GM23338 (cell line): ENCODE results near the gene DNA2. TPM values are rescaled to one million over a fixed set of nuclear protein-coding genes. Genes with fewer than 3 reads are reported as not detected.

Experiments
- ATAC-seq: fragments of 200-7000 bp; cut with Tn5 transposase; 3 replicates; pipeline ENCODE4 v1.9.1; 2020
- DNase-seq: peaks from one replicate; pipeline ENCODE4 v3.0.0-alpha.2; 2015; ENCODE audit warnings: low spot score
- H2AFZ ChIP-seq: fragments of 200-600 bp; sonication (generic); 2 replicates; pipeline ENCODE4 v1.8.0; 2016; ENCODE audit warnings: antibody characterized with exemption, mild to moderate bottlenecking, moderate library complexity
- H3F3A ChIP-seq: fragments of 200-600 bp; sonication (generic); replicated peaks from 2 replicates; pipeline ENCODE4 v1.8.0; 2017; ENCODE audit warnings: antibody characterized with exemption, mixed run types, low read depth
- H3K27ac ChIP-seq: fragments of 200-600 bp; sonication (generic); 2 replicates; pipeline ENCODE4 v1.6.1; 2016; ENCODE audit warnings: low read depth
- H3K27me3 ChIP-seq: fragments of 200-600 bp; sonication (generic); 2 replicates; pipeline ENCODE4 v1.8.0; 2016; ENCODE audit warnings: mild to moderate bottlenecking, mixed run types, moderate library complexity; ENCODE audit not compliant: insufficient read depth
- H3K36me3 ChIP-seq: fragments of 200-600 bp; sonication (generic); 2 replicates; pipeline ENCODE4 v1.8.0; 2016; ENCODE audit warnings: mild to moderate bottlenecking; ENCODE audit not compliant: insufficient read depth
- H3K4me1 ChIP-seq: fragments of 200-600 bp; sonication (generic); 2 replicates; pipeline ENCODE4 v1.8.0; 2016; ENCODE audit warnings: mild to moderate bottlenecking, moderate library complexity; ENCODE audit not compliant: insufficient read depth
- H3K4me2 ChIP-seq: fragments of 200-600 bp; sonication (generic); 2 replicates; pipeline ENCODE4 v1.7.1; 2017; ENCODE audit warnings: mixed run types
- H3K4me3 ChIP-seq: fragments of 200-600 bp; sonication (generic); 2 replicates; pipeline ENCODE4 v1.6.1; 2016; ENCODE audit warnings: mixed run types
- H3K79me2 ChIP-seq: fragments of 200-600 bp; sonication (generic); replicated peaks from 2 replicates; pipeline ENCODE4 v1.8.0; 2017; ENCODE audit warnings: mild to moderate bottlenecking; ENCODE audit not compliant: insufficient read depth
- H3K9me2 ChIP-seq: fragments of 200-600 bp; sonication (generic); 2 replicates; pipeline ENCODE4 v1.8.0; 2017; ENCODE audit not compliant: insufficient read depth
- H4K20me1 ChIP-seq: fragments of 200-600 bp; sonication (generic); replicated peaks from 2 replicates; pipeline ENCODE4 v1.8.0; 2017; ENCODE audit warnings: mild to moderate bottlenecking; ENCODE audit not compliant: insufficient read depth
- H3K27ac Mint-ChIP-seq: 2 replicates; pipeline ENCODE4 v1.8.0; 2020; ENCODE audit warnings: inconsistent platforms, mild to moderate bottlenecking, moderate library complexity, mixed read lengths
- H3K27me3 Mint-ChIP-seq: 3 replicates; pipeline ENCODE4 v1.8.0; 2022; ENCODE audit warnings: low read depth, mild to moderate bottlenecking, moderate library complexity, mixed read lengths, inconsistent platforms; ENCODE audit not compliant: insufficient read depth, poor library complexity
- H3K36me3 Mint-ChIP-seq: 3 replicates; pipeline ENCODE4 v1.8.0; 2021; ENCODE audit warnings: low read depth, mild to moderate bottlenecking, inconsistent platforms, moderate library complexity, mixed read lengths
- H3K4me1 Mint-ChIP-seq: 3 replicates; pipeline ENCODE4 v1.8.0; 2020; ENCODE audit warnings: mild to moderate bottlenecking, inconsistent platforms, mixed read lengths
- H3K4me3 Mint-ChIP-seq: 3 replicates; pipeline ENCODE4 v1.8.0; 2021; ENCODE audit warnings: moderate library complexity, mild to moderate bottlenecking, inconsistent platforms, mixed read lengths
- H3K9me3 Mint-ChIP-seq: 3 replicates; pipeline ENCODE4 v1.8.0; 2020; ENCODE audit warnings: moderate library complexity, mild to moderate bottlenecking, inconsistent platforms, mixed read lengths
- CREB1 ChIP-seq: fragments of 250-450 bp; sonication (Bioruptor Pico); IDR thresholded peaks from 2 replicates; pipeline ENCODE4 v1.5.0; 2020; ENCODE audit warnings: low read depth, mild to moderate bottlenecking, moderate library complexity
- JUNB ChIP-seq: IDR thresholded peaks from one replicate; pipeline ENCODE4 v1.6.1; 2016; ENCODE audit warnings: antibody characterized with exemption; ENCODE audit not compliant: unreplicated experiment
- NANOG ChIP-seq: IDR thresholded peaks from 2 replicates; pipeline ENCODE4 v1.6.1; 2016; ENCODE audit warnings: antibody characterized with exemption, borderline replicate concordance
- ZNF114 ChIP-seq: fragments of 250-450 bp; sonication (Bioruptor Pico); IDR thresholded peaks from 2 replicates; pipeline ENCODE4 v1.5.0; 2020; ENCODE audit warnings: mild to moderate bottlenecking, moderate library complexity
- ZNF331 ChIP-seq: fragments of 250-450 bp; sonication (Bioruptor Pico); IDR thresholded peaks from 2 replicates; pipeline ENCODE4 v1.5.0; 2020; ENCODE audit warnings: low read depth, mild to moderate bottlenecking, moderate library complexity
- polyA plus RNA-seq: library from polyadenylated mRNA; unstranded; fragments of >200 nt; fragmentation: Nextera tagmentation; extraction: Ambion mirVana; gene quantifications from 2 replicates; pipeline ENCODE4 v1.2.1, GENCODE V29; 2016
- total RNA-seq: library from RNA; depleted of rRNA; stranded (reverse); fragments of >200 nt; shearing (Covaris generic); gene quantifications from 2 replicates; pipeline ENCODE4 v1.2.3, GENCODE V29; 2014
- TF ChIP-seq, protein P1 (sequence below): IDR thresholded peaks from 2 replicates; pipeline ENCODE4 v1.6.1; 2016; ENCODE audit warnings: antibody characterized with exemption
- TF ChIP-seq, protein P2 (sequence below): IDR thresholded peaks from one replicate; pipeline ENCODE4 v1.6.1; 2018; ENCODE audit warnings: antibody characterized with exemption; ENCODE audit not compliant: unreplicated experiment
- TF ChIP-seq, protein P3 (sequence below): fragments of 250-450 bp; sonication (Bioruptor Pico); IDR thresholded peaks from 2 replicates; pipeline ENCODE4 v1.5.0; 2020; ENCODE audit warnings: mild to moderate bottlenecking, moderate library complexity
- TF ChIP-seq, protein P4 (sequence below), 2 experiments: fragments of 200-600 bp in 1 of 2; sonication (generic) in 1 of 2; conservative IDR thresholded peaks; 2 replicates each; pipeline versions ENCODE4 v1.5.1 to v1.6.1; 2016 to 2017; ENCODE audit warnings: antibody characterized with exemption in 2 of 2, low read depth in 2 of 2, mild to moderate bottlenecking in 2 of 2, moderate library complexity in 1 of 2

The DNA2 gene
- total and polyA plus RNA-seq, 2 experiments from 2014 or later: 25.6 to 49.3 TPM

DNA sequence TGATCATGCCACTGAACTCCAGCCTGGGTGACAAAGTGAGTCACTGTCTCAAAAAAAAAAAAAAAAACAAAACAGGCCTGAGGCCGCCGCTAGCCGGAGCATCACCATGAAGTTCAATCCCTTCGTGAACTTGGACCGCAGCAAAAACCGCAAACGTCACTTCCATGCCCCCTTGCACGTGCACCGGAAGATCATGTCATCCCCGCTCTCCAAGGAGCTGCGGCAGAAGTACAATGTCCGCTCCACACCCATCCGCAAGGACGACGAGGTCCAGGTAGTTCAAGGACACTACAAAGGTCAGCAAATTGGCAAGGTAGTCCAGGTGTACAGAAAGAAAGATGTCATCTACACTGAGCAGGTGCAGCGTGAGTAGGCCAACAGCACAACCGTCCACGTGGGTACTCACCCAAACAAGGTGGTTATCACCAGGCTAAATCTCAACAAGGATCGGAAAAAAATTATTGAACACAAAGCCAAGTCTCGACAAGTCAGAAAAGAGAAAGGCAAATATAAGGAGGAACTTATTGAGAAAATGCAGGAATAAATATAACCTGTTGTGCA lies 47.2 kb downstream of the DNA2 start (continued):
- TF ChIP-seq ZNF331 (CRISPR knock-in tag) (no peak), CREB1 (CRISPR knock-in tag) (no peak), NANOG (no peak)
- TF ChIP-seq, protein P1, sequence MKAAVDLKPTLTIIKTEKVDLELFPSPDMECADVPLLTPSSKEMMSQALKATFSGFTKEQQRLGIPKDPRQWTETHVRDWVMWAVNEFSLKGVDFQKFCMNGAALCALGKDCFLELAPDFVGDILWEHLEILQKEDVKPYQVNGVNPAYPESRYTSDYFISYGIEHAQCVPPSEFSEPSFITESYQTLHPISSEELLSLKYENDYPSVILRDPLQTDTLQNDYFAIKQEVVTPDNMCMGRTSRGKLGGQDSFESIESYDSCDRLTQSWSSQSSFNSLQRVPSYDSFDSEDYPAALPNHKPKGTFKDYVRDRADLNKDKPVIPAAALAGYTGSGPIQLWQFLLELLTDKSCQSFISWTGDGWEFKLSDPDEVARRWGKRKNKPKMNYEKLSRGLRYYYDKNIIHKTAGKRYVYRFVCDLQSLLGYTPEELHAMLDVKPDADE: no peak
- TF ChIP-seq, protein P2, sequence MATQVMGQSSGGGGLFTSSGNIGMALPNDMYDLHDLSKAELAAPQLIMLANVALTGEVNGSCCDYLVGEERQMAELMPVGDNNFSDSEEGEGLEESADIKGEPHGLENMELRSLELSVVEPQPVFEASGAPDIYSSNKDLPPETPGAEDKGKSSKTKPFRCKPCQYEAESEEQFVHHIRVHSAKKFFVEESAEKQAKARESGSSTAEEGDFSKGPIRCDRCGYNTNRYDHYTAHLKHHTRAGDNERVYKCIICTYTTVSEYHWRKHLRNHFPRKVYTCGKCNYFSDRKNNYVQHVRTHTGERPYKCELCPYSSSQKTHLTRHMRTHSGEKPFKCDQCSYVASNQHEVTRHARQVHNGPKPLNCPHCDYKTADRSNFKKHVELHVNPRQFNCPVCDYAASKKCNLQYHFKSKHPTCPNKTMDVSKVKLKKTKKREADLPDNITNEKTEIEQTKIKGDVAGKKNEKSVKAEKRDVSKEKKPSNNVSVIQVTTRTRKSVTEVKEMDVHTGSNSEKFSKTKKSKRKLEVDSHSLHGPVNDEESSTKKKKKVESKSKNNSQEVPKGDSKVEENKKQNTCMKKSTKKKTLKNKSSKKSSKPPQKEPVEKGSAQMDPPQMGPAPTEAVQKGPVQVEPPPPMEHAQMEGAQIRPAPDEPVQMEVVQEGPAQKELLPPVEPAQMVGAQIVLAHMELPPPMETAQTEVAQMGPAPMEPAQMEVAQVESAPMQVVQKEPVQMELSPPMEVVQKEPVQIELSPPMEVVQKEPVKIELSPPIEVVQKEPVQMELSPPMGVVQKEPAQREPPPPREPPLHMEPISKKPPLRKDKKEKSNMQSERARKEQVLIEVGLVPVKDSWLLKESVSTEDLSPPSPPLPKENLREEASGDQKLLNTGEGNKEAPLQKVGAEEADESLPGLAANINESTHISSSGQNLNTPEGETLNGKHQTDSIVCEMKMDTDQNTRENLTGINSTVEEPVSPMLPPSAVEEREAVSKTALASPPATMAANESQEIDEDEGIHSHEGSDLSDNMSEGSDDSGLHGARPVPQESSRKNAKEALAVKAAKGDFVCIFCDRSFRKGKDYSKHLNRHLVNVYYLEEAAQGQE: no peak

DNA sequence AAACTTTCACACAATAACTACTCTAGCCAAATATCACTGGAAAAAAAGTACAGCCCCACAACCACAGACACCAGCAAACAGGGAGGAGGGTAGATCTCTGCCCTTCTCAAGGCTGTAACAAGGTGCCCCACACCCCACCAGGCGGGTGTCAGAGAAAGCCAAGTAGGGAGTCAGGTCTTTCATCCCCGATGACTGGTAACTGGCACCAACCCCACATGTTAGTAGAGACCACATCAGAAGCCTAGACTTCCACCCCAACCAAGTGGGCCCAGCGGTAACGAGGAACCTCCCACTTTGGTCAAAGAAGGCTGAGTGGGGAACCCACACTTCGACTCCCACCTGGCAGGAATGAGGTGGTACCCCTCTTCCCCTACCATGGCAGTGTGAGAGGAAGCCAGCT lies 48.3 kb downstream of the DNA2 start:
- H3K4me1 Mint-ChIP-seq: no peaks in the 10 kb centered on the region
- Histone ChIP-seq H3K4me3 (no peak overlapping the region), H3K4me2 (no peak overlapping the region), H2AFZ (no peak overlapping the region), H3K27ac (peak overlapping the region; percentile 47; the same call in 1 of the 2 replicates), H4K20me1 (peaks cover 6% of the 10 kb centered on the region; the same call in 1 of the 2 replicates), H3K4me1 (no peaks in the 10 kb centered on the region), H3K36me3 (peaks cover 29% of the 10 kb centered on the region), H3F3A (0 out of 2 replicates have a peak, but pooled peaks cover 4% of the 10 kb centered on the region), H3K27me3 (no peaks in the 10 kb centered on the region), H3K79me2 (no peaks in the 10 kb centered on the region), H3K9me2 (no peaks in the 10 kb centered on the region)
- 0 out of 2 replicates have a peak overlapping the region, but pooled peaks have one; percentile 30 for H3K27ac Mint-ChIP-seq
- no peak for ATAC-seq
- DNase-seq: no peak
- H3K27me3 Mint-ChIP-seq: peaks cover 4% of the 10 kb centered on the region
- no peaks in the 10 kb centered on the region; the same call in 1 of the 3 replicates for H3K9me3 Mint-ChIP-seq
- H3K36me3 Mint-ChIP-seq: peaks cover 68% of the 10 kb centered on the region
- H3K4me3 Mint-ChIP-seq: no peak overlapping the region
- TF ChIP-seq NANOG: no peak
- TF ChIP-seq, protein P3, sequence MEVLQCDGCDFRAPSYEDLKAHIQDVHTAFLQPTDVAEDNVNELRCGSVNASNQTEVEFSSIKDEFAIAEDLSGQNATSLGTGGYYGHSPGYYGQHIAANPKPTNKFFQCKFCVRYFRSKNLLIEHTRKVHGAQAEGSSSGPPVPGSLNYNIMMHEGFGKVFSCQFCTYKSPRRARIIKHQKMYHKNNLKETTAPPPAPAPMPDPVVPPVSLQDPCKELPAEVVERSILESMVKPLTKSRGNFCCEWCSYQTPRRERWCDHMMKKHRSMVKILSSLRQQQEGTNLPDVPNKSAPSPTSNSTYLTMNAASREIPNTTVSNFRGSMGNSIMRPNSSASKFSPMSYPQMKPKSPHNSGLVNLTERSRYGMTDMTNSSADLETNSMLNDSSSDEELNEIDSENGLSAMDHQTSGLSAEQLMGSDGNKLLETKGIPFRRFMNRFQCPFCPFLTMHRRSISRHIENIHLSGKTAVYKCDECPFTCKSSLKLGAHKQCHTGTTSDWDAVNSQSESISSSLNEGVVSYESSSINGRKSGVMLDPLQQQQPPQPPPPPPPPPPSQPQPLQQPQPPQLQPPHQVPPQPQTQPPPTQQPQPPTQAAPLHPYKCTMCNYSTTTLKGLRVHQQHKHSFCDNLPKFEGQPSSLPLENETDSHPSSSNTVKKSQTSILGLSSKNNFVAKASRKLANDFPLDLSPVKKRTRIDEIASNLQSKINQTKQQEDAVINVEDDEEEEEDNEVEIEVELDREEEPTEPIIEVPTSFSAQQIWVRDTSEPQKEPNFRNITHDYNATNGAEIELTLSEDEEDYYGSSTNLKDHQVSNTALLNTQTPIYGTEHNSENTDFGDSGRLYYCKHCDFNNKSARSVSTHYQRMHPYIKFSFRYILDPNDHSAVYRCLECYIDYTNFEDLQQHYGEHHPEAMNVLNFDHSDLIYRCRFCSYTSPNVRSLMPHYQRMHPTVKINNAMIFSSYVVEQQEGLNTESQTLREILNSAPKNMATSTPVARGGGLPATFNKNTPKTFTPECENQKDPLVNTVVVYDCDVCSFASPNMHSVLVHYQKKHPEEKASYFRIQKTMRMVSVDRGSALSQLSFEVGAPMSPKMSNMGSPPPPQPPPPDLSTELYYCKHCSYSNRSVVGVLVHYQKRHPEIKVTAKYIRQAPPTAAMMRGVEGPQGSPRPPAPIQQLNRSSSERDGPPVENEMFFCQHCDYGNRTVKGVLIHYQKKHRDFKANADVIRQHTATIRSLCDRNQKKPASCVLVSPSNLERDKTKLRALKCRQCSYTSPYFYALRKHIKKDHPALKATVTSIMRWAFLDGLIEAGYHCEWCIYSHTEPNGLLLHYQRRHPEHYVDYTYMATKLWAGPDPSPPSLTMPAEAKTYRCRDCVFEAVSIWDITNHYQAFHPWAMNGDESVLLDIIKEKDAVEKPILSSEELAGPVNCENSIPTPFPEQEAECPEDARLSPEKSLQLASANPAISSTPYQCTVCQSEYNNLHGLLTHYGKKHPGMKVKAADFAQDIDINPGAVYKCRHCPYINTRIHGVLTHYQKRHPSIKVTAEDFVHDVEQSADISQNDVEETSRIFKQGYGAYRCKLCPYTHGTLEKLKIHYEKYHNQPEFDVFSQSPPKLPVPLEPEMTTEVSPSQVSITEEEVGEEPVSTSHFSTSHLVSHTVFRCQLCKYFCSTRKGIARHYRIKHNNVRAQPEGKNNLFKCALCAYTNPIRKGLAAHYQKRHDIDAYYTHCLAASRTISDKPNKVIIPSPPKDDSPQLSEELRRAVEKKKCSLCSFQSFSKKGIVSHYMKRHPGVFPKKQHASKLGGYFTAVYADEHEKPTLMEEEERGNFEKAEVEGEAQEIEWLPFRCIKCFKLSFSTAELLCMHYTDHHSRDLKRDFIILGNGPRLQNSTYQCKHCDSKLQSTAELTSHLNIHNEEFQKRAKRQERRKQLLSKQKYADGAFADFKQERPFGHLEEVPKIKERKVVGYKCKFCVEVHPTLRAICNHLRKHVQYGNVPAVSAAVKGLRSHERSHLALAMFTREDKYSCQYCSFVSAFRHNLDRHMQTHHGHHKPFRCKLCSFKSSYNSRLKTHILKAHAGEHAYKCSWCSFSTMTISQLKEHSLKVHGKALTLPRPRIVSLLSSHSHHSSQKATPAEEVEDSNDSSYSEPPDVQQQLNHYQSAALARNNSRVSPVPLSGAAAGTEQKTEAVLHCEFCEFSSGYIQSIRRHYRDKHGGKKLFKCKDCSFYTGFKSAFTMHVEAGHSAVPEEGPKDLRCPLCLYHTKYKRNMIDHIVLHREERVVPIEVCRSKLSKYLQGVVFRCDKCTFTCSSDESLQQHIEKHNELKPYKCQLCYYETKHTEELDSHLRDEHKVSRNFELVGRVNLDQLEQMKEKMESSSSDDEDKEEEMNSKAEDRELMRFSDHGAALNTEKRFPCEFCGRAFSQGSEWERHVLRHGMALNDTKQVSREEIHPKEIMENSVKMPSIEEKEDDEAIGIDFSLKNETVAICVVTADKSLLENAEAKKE (CRISPR knock-in tag): no peak
- TF ChIP-seq, protein P4, sequence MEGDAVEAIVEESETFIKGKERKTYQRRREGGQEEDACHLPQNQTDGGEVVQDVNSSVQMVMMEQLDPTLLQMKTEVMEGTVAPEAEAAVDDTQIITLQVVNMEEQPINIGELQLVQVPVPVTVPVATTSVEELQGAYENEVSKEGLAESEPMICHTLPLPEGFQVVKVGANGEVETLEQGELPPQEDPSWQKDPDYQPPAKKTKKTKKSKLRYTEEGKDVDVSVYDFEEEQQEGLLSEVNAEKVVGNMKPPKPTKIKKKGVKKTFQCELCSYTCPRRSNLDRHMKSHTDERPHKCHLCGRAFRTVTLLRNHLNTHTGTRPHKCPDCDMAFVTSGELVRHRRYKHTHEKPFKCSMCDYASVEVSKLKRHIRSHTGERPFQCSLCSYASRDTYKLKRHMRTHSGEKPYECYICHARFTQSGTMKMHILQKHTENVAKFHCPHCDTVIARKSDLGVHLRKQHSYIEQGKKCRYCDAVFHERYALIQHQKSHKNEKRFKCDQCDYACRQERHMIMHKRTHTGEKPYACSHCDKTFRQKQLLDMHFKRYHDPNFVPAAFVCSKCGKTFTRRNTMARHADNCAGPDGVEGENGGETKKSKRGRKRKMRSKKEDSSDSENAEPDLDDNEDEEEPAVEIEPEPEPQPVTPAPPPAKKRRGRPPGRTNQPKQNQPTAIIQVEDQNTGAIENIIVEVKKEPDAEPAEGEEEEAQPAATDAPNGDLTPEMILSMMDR (conservative IDR thresholded peaks at IDR 0.05; ENCODE audit: low read depth in 2 of 2): no peak
- TF ChIP-seq ZNF114: no peak
- TF ChIP-seq ZNF331 (CRISPR knock-in tag): no peak
- no peak for TF ChIP-seq JUNB
- TF ChIP-seq, protein P1: no peak
